Lower leg skin (tissue), 3 donors: ENCODE results near the gene ZSCAN21.

Experiments
- CTCF ChIP-seq, 3 donors: fragments of 450-650 bp; IDR thresholded peaks; one replicate each; pipeline ENCODE4 v1.5.1; 2016; ENCODE audit warnings: antibody characterized with exemption in 3 of 3, mild to moderate bottlenecking in 3 of 3, moderate library complexity in 2 of 3
- POLR2A ChIP-seq, 2 donors: fragments of 450-650 bp; IDR thresholded peaks; one replicate each; pipeline ENCODE4 v1.6.1; 2016 to 2017; ENCODE audit warnings: antibody characterized with exemption in 2 of 2, mild to moderate bottlenecking in 1 of 2, moderate library complexity in 1 of 2

GRCh38 chr7:100080907-100081534, 31.4 kb downstream of the ZSCAN21 start:
- no peak for TF ChIP-seq POLR2A (IDR thresholded peaks at IDR 0.05)
- no peak for TF ChIP-seq CTCF (IDR thresholded peaks at IDR 0.05)
